KMS-11 (cell line): ENCODE results near the gene TLNRD1.

ENCODE experiments used
- H2AFZ ChIP-seq: fragments of 200-600 bp; sonication (generic); 2 replicates; pipeline ENCODE4 v1.6.1; 2016; ENCODE audit warnings: antibody characterized with exemption, mixed run types, low read depth
- H3K27ac ChIP-seq: fragments of 200-600 bp; sonication (generic); 2 replicates; pipeline ENCODE4 v1.6.1; 2016; ENCODE audit warnings: mild to moderate bottlenecking, mixed run types
- H3K27me3 ChIP-seq: fragments of 200-600 bp; sonication (generic); 2 replicates; pipeline ENCODE4 v1.6.1; 2017; ENCODE audit warnings: mild to moderate bottlenecking, low read depth, mixed run types, moderate library complexity; ENCODE audit not compliant: insufficient read depth
- H3K36me3 ChIP-seq: fragments of 200-600 bp; sonication (generic); 2 replicates; pipeline ENCODE4 v1.6.1; 2017; ENCODE audit warnings: mild to moderate bottlenecking, mixed run types; ENCODE audit not compliant: insufficient read depth
- H3K4me1 ChIP-seq: fragments of 200-600 bp; sonication (generic); 2 replicates; pipeline ENCODE4 v1.6.1; 2016; ENCODE audit warnings: mild to moderate bottlenecking, low read depth, mixed run types; ENCODE audit not compliant: poor library complexity, severe bottlenecking
- H3K4me2 ChIP-seq: fragments of 200-600 bp; sonication (generic); 2 replicates; pipeline ENCODE4 v1.7.0; 2016; ENCODE audit warnings: mild to moderate bottlenecking, mixed run types
- H3K4me3 ChIP-seq: fragments of 200-600 bp; sonication (generic); IDR thresholded peaks from 2 replicates; pipeline ENCODE4 v1.6.1; 2017; ENCODE audit warnings: low read depth, low read length, mixed read lengths; ENCODE audit not compliant: insufficient read depth
- H3K79me2 ChIP-seq: fragments of 200-600 bp; sonication (generic); 2 replicates; pipeline ENCODE4 v1.6.1; 2016; ENCODE audit warnings: low read depth, mixed run types; ENCODE audit not compliant: insufficient read depth
- H3K9ac ChIP-seq: fragments of 200-600 bp; sonication (generic); 2 replicates; pipeline ENCODE4 v1.6.1; 2016; ENCODE audit warnings: mild to moderate bottlenecking, mixed run types
- H4K20me1 ChIP-seq: fragments of 200-600 bp; sonication (generic); 2 replicates; pipeline ENCODE4 v1.6.1; 2016; ENCODE audit warnings: mild to moderate bottlenecking, mixed run types; ENCODE audit not compliant: insufficient read depth
- TF ChIP-seq, protein P1 (sequence below): fragments of 200-600 bp; sonication (generic); conservative IDR thresholded peaks from 2 replicates; pipeline ENCODE4 v1.6.1; 2017; ENCODE audit warnings: low read depth, mild to moderate bottlenecking, antibody characterized with exemption, low read length, moderate library complexity, mixed read lengths

The TLNRD1 gene

DNA sequence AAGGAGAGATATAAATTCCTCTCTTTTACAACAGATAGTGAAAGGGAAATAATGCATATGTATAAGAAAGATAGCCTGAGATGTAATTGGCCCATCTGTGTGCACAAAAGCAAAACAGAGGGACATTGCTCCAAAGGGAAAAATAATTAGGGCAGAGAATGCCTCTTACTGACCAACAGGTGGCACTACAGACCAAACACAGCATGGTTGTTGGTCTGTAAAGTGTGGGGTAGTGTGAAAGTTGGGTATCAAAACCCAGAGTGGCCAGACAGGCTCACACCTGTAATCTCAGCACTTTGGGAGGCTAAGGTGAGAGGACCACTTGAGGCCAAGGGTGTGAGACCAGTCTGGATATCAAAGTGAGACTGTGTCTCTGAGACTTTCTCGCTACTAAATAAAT is 4.5 kb upstream of the TLNRD1 start:
- H3K4me2 ChIP-seq, result no peak overlapping the region
- no peak overlapping the region for H3K27ac ChIP-seq
- H3K9ac ChIP-seq, result no peak overlapping the region
- H2AFZ ChIP-seq, result no peak overlapping the region
- TF ChIP-seq, protein P1, sequence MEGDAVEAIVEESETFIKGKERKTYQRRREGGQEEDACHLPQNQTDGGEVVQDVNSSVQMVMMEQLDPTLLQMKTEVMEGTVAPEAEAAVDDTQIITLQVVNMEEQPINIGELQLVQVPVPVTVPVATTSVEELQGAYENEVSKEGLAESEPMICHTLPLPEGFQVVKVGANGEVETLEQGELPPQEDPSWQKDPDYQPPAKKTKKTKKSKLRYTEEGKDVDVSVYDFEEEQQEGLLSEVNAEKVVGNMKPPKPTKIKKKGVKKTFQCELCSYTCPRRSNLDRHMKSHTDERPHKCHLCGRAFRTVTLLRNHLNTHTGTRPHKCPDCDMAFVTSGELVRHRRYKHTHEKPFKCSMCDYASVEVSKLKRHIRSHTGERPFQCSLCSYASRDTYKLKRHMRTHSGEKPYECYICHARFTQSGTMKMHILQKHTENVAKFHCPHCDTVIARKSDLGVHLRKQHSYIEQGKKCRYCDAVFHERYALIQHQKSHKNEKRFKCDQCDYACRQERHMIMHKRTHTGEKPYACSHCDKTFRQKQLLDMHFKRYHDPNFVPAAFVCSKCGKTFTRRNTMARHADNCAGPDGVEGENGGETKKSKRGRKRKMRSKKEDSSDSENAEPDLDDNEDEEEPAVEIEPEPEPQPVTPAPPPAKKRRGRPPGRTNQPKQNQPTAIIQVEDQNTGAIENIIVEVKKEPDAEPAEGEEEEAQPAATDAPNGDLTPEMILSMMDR, result peak; percentile 62
- H4K20me1 ChIP-seq, result no peaks in the 10 kb centered on the region
- H3K79me2 ChIP-seq, result no peaks in the 10 kb centered on the region
- peaks cover 23% of the 10 kb centered on the region for H3K4me1 ChIP-seq
- no peaks in the 10 kb centered on the region for H3K36me3 ChIP-seq
- no peaks in the 10 kb centered on the region for H3K27me3 ChIP-seq
- H3K4me3 ChIP-seq, result no peak overlapping the region

DNA sequence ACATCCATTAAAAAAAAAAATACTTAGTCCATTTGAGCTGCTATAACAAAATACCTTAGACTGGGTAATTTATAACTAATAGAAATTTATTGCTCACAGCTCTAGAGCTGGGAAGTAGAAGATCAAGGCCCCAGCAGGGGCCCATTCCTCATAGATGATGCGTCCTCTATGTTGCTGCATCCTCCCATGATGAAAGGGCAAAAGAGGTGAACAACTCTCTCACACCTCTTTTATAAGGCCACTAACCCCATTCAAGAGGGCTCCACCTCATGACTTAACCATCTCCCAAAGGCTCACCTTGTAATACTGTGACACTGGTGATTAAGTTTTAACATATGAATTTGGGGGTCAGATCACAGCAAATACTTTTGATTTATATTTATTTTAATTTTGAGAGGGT is 3.0 kb upstream of the TLNRD1 start:
- no peak overlapping the region for H2AFZ ChIP-seq

DNA sequence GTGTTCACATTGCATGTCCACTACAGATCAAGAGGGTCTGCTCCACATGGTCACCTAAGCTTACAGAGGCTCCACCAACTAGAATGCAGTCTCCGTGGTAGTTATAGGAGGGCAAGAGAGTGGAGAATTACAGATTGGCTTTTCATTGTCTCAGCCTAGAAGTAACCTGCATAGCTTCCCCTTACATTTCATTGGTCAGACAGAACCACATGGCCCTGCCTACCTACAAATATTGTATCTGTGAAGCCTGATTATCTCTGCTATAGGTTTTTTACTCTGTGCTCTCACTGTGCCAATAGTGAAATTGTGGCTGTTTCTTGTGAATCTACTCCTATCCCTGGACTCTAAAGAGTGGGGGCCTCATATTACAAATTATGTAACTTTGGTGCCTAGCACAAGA is 2.5 kb upstream of the TLNRD1 start:
- Histone ChIP-seq H4K20me1 (no peaks in the 10 kb centered on the region), H3K4me2 (no peak overlapping the region), H3K36me3 (no peaks in the 10 kb centered on the region), H3K79me2 (peaks cover 9% of the 10 kb centered on the region), H3K27me3 (no peaks in the 10 kb centered on the region), H3K4me3 (no peak overlapping the region), H3K27ac (no peak overlapping the region), H3K4me1 (peaks cover 16% of the 10 kb centered on the region), H2AFZ (no peak overlapping the region), H3K9ac (no peak overlapping the region)
- TF ChIP-seq, protein P1, result no peak

More for the DNA sequence above, 3.0 kb upstream of the TLNRD1 start:
- Histone ChIP-seq H3K9ac (no peak overlapping the region), H3K4me2 (no peak overlapping the region), H3K27me3 (no peaks in the 10 kb centered on the region), H3K36me3 (no peaks in the 10 kb centered on the region), H3K4me1 (peaks cover 16% of the 10 kb centered on the region), H3K79me2 (peaks cover 5% of the 10 kb centered on the region; the same call in 1 of the 2 replicates), H3K4me3 (no peak overlapping the region), H3K27ac (no peak overlapping the region), H4K20me1 (no peaks in the 10 kb centered on the region)
- TF ChIP-seq, protein P1, result no peak

DNA sequence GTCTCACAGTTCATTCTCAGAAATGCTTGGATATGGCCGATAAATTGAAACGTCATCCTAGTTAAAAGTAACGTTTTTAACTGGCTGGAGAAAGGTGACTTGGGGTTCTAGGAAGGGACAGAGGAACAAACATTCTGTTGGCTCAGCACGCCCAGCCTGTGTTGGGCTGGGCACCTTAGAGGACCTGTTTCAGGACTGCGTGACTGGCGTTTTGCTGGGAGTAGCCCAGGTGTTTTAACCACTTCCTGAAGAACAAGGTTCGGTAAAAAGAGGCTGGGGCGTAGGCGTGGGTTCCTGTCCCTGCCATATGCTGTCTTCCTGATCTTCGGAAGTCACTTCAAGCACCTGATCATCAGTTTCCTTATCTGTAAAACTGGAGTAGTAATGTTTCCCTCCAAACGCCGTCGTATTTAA is 1.1 kb upstream of the TLNRD1 start:
- Histone ChIP-seq H3K36me3 (no peaks in the 10 kb centered on the region), H3K9ac (peak overlapping the region; percentile 94), H3K27ac (peak overlapping the region; percentile 92), H3K27me3 (no peaks in the 10 kb centered on the region), H3K4me3 (no peak overlapping the region), H4K20me1 (no peaks in the 10 kb centered on the region), H3K4me2 (peak overlapping the region; percentile 69), H3K4me1 (peaks cover 16% of the 10 kb centered on the region), H3K79me2 (peaks cover 23% of the 10 kb centered on the region), H2AFZ (peak overlapping the region; percentile 64; the same call in 1 of the 2 replicates)
- TF ChIP-seq, protein P1, result no peak
